Activated CD4-positive, alpha-beta T cell treated with anti-CD3 and anti-CD28 coated beads for 24 hours (primary cell): Measurements from ENCODE around the gene BBS2.
"Not testable (repeated sequence)": the region's sequence is repeated elsewhere in the genome, so short reads cannot be mapped to it uniquely, and the experiment has no call there.

Source experiments
- DNase-seq, 2 donors: peaks; one replicate each; pipeline ENCODE4 v3.0.0-alpha.2; 2020; ENCODE audit warnings: low read depth in 2 of 2

The BBS2 gene

GRCh38 chr16:56520251-56520577 is 390 bp upstream of the BBS2 start:
- no peak for DNase-seq

- no peak for DNase-seq
These were observed 1.4 kb downstream of the BBS2 start for GRCh38 chr16:56518425-56518824.

- DNase-seq: no peak
These were observed 2.6 kb downstream of the BBS2 start for GRCh38 chr16:56517206-56517605.

GRCh38 chr16:56515665-56516064 is 4.2 kb downstream of the BBS2 start:
- DNase-seq: no peak

- no peak for DNase-seq
These were observed 5.0 kb downstream of the BBS2 start for GRCh38 chr16:56514845-56515244.

- DNase-seq: peak in 1 of 2 donors; percentile 16
These were observed 5.9 kb downstream of the BBS2 start for GRCh38 chr16:56513972-56514371.

- no peak for DNase-seq
These were observed 6.7 kb downstream of the BBS2 start for GRCh38 chr16:56513091-56513490.

- DNase-seq: no peak
These were observed 7.8 kb downstream of the BBS2 start for GRCh38 chr16:56512025-56512424.

GRCh38 chr16:56510544-56510943 is 9.3 kb downstream of the BBS2 start:
- DNase-seq: no peak

GRCh38 chr16:56506941-56507340 is 12.9 kb downstream of the BBS2 start:
- DNase-seq: no peak

- DNase-seq: no peak
These were observed 14.6 kb downstream of the BBS2 start for GRCh38 chr16:56505181-56505580.

- no peak for DNase-seq
These were observed 26.0 kb downstream of the BBS2 start for GRCh38 chr16:56493815-56494214.

- no peak for DNase-seq
These were observed 26.7 kb downstream of the BBS2 start for GRCh38 chr16:56493126-56493525.

GRCh38 chr16:56491657-56492261 is 28.1 kb downstream of the BBS2 start:
- no peak for DNase-seq

GRCh38 chr16:56488868-56489267 is 31.0 kb downstream of the BBS2 start:
- DNase-seq: not testable (repeated sequence)

- DNase-seq: no peak
These were observed 31.8 kb downstream of the BBS2 start for GRCh38 chr16:56488035-56488434.

GRCh38 chr16:56483394-56483793 is 36.4 kb downstream of the BBS2 start:
- no peak for DNase-seq

GRCh38 chr16:56482683-56483236 is 37.1 kb downstream of the BBS2 start:
- DNase-seq: no peak

GRCh38 chr16:56481468-56482122 is 38.2 kb downstream of the BBS2 start:
- no peak for DNase-seq

- DNase-seq: no peak
These were observed 38.9 kb downstream of the BBS2 start for GRCh38 chr16:56480776-56481467.

GRCh38 chr16:56479469-56479868 is 40.4 kb downstream of the BBS2 start:
- DNase-seq: no peak

- DNase-seq: no peak
These were observed 41.4 kb downstream of the BBS2 start for GRCh38 chr16:56478281-56479049.
